Panc1 (cell line): Measurements from ENCODE around the gene AKAP13. TPM values are rescaled to one million over a fixed set of nuclear protein-coding genes. Genes with fewer than 3 reads are reported as not detected.

ENCODE experiments used
- ATAC-seq: fragments of 200-7000 bp; cut with Tn5 transposase; 2 replicates; pipeline ENCODE4 v1.9.1; 2020; ENCODE audit warnings: mild to moderate bottlenecking, moderate library complexity
- BruUV-seq: library from RNA; stranded (reverse); fragments of 400-500 nt; replicated peaks from 2 replicates; lab custom pipeline; 2021; lab: Mats Ljungman, UMichigan
- CTCF ChIA-PET: fragments of 300-600 bp; sonication (Branson Sonifier 250); formaldehyde crosslinking; loops from one replicate; lab custom pipeline; 2022; ENCODE audit warnings: antibody characterized with exemption; lab: Charles Lee
- POLR2A ChIA-PET: fragments of 300-600 bp; sonication (Branson Sonifier 250); formaldehyde crosslinking; loops from one replicate; lab custom pipeline; 2022; ENCODE audit warnings: antibody characterized with exemption; lab: Charles Lee
- DNase-seq: peaks from one replicate; pipeline ENCODE4 v3.0.0-alpha.2; 2010; ENCODE audit warnings: low read depth, low spot score
- H3K27ac ChIP-seq: 2 replicates; pipeline ENCODE4 v1.5.1; 2011; ENCODE audit warnings: mild to moderate bottlenecking, low read length, inconsistent platforms
- H3K27me3 ChIP-seq: fragments of 200-500 bp; sonication (Bioruptor generic); 2 replicates; pipeline ENCODE4 v1.6.0; 2014; ENCODE audit warnings: low read length, inconsistent platforms; ENCODE audit not compliant: control insufficient read depth, insufficient read depth
- H3K36me3 ChIP-seq: fragments of 200-500 bp; sonication (Bioruptor generic); 2 replicates; pipeline ENCODE4 v1.5.1; 2014; ENCODE audit warnings: inconsistent platforms, mild to moderate bottlenecking, low read length, moderate library complexity; ENCODE audit not compliant: control insufficient read depth, insufficient read depth
- H3K4me1 ChIP-seq: 2 replicates; pipeline ENCODE4 v1.5.1; 2011; ENCODE audit warnings: inconsistent platforms, mild to moderate bottlenecking, low read length, moderate library complexity; ENCODE audit not compliant: control insufficient read depth, insufficient read depth
- H3K4me3 ChIP-seq, 2 experiments: 2 replicates each; pipeline ENCODE4 v1.5.1; 2011 to 2012; ENCODE audit warnings: low read depth in 2 of 2, low read length in 2 of 2, mild to moderate bottlenecking in 2 of 2, inconsistent platforms in 1 of 2, moderate library complexity in 1 of 2
- H3K9me3 ChIP-seq: fragments of 200-500 bp; sonication (Bioruptor generic); 2 replicates; pipeline ENCODE4 v1.5.1; 2014; ENCODE audit warnings: low read depth, mild to moderate bottlenecking, inconsistent platforms, low read length, moderate library complexity; ENCODE audit not compliant: control insufficient read depth, insufficient read depth
- CTCF ChIP-seq: fragments of 450-650 bp; IDR thresholded peaks from 2 replicates; pipeline ENCODE4 v1.5.1; 2017; ENCODE audit warnings: mild to moderate bottlenecking
- POLR2AphosphoS5 ChIP-seq: IDR thresholded peaks from 2 replicates; pipeline ENCODE4 v1.6.1; 2012; ENCODE audit warnings: mild to moderate bottlenecking, low read depth, low read length, moderate library complexity
- REST ChIP-seq, 2 experiments: IDR thresholded peaks; 2 replicates each; pipeline ENCODE4 v1.6.1; 2011 to 2012; ENCODE audit warnings: low read depth in 2 of 2, control low read depth in 1 of 2, low read length in 1 of 2, mild to moderate bottlenecking in 1 of 2, moderate library complexity in 1 of 2; ENCODE audit not compliant: insufficient read depth in 1 of 2
- SIN3A ChIP-seq: IDR thresholded peaks from 2 replicates; pipeline ENCODE4 v1.6.1; 2012; ENCODE audit warnings: low read depth, mild to moderate bottlenecking, low read length, moderate library complexity, borderline replicate concordance; ENCODE audit not compliant: insufficient read depth
- TCF7L2 ChIP-seq: IDR thresholded peaks from 2 replicates; pipeline ENCODE4 v1.6.1; 2011; ENCODE audit warnings: mild to moderate bottlenecking, low read depth, low read length, inconsistent platforms
- in situ Hi-C: cut with HindIII; loops from 2 replicates; pipeline ENCODE4 v1.10.0; 2016; ENCODE audit warnings: low sequenced_read_pairs, low pct_unique_long_range_greater_than_20kb
- intact Hi-C: fragments of 100-400 bp; cut with micrococcal nuclease; formaldehyde crosslinking; loops from one replicate; pipeline ENCODE4 v1.10.0; 2022; ENCODE audit not compliant: unreplicated experiment
- total RNA-seq: library from RNA; stranded (reverse); gene quantifications from one replicate; pipeline ENCODE4 v1.2.1, GENCODE V29; 2021; ENCODE audit not compliant: unreplicated experiment

Gene AKAP13
- total RNA-seq, 1 experiment from 2014 or later: 94.2 TPM

GRCh38 chr15:85694091-85694490 lies 313.7 kb downstream of the AKAP13 start:
- ATAC-seq: no peak
- intact Hi-C loops: no loop called here
- no peak for DNase-seq
- Histone ChIP-seq H3K27ac (no peak overlapping the region), H3K4me1 (no peaks in the 10 kb centered on the region), H3K9me3 (no peaks in the 10 kb centered on the region), H3K4me3 (no peak overlapping the region), H3K36me3 (peaks cover 9% of the 10 kb centered on the region), H3K27me3 (no peaks in the 10 kb centered on the region)
- no TSS peak for BruUV-seq
- no peak for TF ChIP-seq TCF7L2
- no peak for TF ChIP-seq POLR2AphosphoS5
- no peak for TF ChIP-seq SIN3A
- no peak for TF ChIP-seq CTCF
- TF ChIP-seq REST (IDR thresholded peaks at IDR 0.05; ENCODE audit: insufficient read depth in 1 of 2, low read depth in 2 of 2, low read length in 1 of 2): no peak
- in situ Hi-C loops: no loop called here
- CTCF ChIA-PET: no interaction called here
- POLR2A ChIA-PET: no interaction called here

- H3K27me3 ChIP-seq: no peaks in the 10 kb centered on the region
- DNase-seq (no peak), ATAC-seq (no peak)
- H3K4me3 ChIP-seq: no peak overlapping the region
- H3K9me3 ChIP-seq: no peaks in the 10 kb centered on the region
- no peaks in the 10 kb centered on the region for H3K4me1 ChIP-seq
- no peak overlapping the region for H3K27ac ChIP-seq
- H3K36me3 ChIP-seq: peaks cover 4% of the 10 kb centered on the region; the same call in 1 of the 2 replicates
- ChIA-PET CTCF (no interaction called here), POLR2A (interaction anchor here (0.6 kb wide), 1 partner anchor 396 kb away, joined by 3 read pairs; no protein-coding TSS in a partner anchor)
- no TSS peak for BruUV-seq
- TF ChIP-seq POLR2AphosphoS5 (no peak), CTCF (no peak), SIN3A (no peak), REST (IDR thresholded peaks at IDR 0.05; ENCODE audit: insufficient read depth in 1 of 2, low read depth in 2 of 2, low read length in 1 of 2) (no peak), TCF7L2 (no peak)
- in situ Hi-C loops: no loop called here
- intact Hi-C loops: loop anchor here (10.0 kb wide), 1 partner anchor 406 kb away; no protein-coding TSS in a partner anchor
These were observed 320.4 kb downstream of the AKAP13 start for GRCh38 chr15:85700767-85701166.
